Measurements from ENCODE around the gene OCA2.

DNA sequence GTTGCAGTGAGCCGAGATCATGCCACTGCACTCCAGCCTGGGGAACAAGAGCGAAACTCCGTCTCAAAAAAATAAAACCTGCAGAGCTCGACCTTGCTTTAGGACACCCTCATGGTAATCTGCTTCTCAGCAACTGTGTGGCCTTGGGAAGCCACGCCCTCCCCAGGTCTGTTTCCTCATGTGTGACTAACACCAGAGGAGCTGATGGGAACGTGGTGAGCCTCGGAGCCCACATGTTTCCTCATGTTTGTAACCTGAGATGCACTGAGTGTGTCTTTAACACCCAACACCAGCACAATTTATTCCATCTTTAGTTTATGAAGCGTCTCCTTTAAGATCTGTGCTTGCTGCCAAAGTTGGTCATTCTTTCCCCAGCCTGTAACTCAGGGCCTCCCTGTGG, 142.8 kb downstream of the OCA2 start:
- TF ChIP-seq SUZ12 (IDR thresholded peaks at IDR 0.05; ENCODE audit: extremely low read depth, insufficient read depth, insufficient read length) (no peak), ZNF274 (IDR thresholded peaks at IDR 0.05; ENCODE audit: low read depth, low read length) (no peak), YY1 (IDR thresholded peaks at IDR 0.05; ENCODE audit: insufficient read depth, insufficient read length) (no peak)

Measured in NT2/D1 (cell line).